22Rv1 (cell line): ENCODE data around the gene SLC19A1.

Source experiments
- ZFX ChIP-seq: fragments of 450-650 bp; IDR thresholded peaks from 2 replicates; pipeline ENCODE4 v1.6.1; 2017; ENCODE audit warnings: antibody characterized with exemption, borderline replicate concordance
- TF ChIP-seq, protein P1 (sequence below): fragments of 450-650 bp; IDR thresholded peaks from 2 replicates; pipeline ENCODE4 v1.5.1; 2017; ENCODE audit warnings: mild to moderate bottlenecking

DNA sequence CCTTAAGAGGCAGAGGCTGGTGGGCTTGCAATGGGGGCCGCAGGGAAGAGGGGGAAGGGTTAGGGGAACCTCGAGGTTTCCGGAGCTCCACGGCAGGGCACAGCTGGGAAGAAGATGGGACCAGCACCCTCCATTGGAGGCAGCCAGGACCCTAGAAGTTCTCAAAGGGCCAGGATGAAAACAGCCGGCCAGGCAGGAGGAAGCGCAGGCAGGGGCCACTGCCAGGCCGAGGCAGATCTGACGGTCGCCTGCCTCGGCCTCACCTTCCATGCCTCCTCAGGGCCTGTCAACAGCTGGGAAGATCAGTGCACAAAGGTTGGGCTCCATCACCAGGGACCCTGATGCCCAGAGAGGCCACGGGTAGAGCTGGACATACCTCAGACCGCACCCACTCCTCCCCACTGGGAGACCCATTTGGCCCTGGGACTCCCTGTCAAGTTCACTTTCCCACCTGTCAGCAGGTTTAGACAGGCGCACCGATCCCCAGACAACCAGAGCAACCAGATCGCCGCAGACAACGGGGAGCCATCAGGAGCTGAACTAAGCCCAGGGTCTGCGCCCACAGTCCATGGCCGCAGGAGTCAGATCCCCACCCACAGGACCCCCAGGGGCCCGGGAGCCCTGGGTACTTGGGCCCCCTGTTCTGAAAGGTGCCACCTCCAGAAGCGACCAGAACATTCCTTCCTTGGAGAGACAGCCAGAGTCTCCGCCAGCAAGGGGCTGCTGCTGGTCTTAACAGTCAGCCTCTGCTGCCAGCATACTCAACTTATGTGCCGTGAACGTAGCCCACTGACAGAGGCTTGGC, 2.2 kb downstream of the SLC19A1 start:
- TF ChIP-seq, protein P1, sequence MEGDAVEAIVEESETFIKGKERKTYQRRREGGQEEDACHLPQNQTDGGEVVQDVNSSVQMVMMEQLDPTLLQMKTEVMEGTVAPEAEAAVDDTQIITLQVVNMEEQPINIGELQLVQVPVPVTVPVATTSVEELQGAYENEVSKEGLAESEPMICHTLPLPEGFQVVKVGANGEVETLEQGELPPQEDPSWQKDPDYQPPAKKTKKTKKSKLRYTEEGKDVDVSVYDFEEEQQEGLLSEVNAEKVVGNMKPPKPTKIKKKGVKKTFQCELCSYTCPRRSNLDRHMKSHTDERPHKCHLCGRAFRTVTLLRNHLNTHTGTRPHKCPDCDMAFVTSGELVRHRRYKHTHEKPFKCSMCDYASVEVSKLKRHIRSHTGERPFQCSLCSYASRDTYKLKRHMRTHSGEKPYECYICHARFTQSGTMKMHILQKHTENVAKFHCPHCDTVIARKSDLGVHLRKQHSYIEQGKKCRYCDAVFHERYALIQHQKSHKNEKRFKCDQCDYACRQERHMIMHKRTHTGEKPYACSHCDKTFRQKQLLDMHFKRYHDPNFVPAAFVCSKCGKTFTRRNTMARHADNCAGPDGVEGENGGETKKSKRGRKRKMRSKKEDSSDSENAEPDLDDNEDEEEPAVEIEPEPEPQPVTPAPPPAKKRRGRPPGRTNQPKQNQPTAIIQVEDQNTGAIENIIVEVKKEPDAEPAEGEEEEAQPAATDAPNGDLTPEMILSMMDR = no peak
- TF ChIP-seq ZFX = no peak
